ENCODE measurements around the gene GORASP2.

GORASP2 gene

DNA sequence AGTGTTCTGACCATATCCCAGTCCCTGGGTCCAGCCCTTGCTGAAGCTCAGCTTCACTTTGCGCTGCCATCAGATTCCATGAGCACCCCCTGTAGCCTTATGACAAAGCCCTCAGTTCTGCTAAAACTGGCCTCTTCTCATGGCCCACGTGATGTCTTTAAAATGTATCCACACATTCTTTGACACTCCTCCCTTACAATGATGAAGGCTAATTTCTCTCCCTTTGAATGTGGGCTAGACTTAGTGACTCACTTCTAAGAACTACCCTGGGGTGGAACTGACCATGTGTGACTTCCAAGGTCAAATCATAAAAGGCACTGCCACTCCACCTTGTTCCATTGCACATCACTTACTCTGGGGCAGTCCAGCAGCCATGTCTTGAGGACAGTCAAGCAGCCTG is 45.4 kb upstream of the GORASP2 start (continued):
- no peak for TF ChIP-seq ZSCAN23 (tag by site-specific recombination; IDR thresholded peaks at IDR 0.05)
- TF ChIP-seq, protein P1, sequence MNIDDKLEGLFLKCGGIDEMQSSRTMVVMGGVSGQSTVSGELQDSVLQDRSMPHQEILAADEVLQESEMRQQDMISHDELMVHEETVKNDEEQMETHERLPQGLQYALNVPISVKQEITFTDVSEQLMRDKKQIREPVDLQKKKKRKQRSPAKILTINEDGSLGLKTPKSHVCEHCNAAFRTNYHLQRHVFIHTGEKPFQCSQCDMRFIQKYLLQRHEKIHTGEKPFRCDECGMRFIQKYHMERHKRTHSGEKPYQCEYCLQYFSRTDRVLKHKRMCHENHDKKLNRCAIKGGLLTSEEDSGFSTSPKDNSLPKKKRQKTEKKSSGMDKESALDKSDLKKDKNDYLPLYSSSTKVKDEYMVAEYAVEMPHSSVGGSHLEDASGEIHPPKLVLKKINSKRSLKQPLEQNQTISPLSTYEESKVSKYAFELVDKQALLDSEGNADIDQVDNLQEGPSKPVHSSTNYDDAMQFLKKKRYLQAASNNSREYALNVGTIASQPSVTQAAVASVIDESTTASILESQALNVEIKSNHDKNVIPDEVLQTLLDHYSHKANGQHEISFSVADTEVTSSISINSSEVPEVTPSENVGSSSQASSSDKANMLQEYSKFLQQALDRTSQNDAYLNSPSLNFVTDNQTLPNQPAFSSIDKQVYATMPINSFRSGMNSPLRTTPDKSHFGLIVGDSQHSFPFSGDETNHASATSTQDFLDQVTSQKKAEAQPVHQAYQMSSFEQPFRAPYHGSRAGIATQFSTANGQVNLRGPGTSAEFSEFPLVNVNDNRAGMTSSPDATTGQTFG (tag by site-specific recombination; IDR thresholded peaks at IDR 0.05; ENCODE audit: borderline replicate concordance) = no peak
- TF ChIP-seq ZBTB20 (tag by site-specific recombination; IDR thresholded peaks at IDR 0.05) = no peak
- TF ChIP-seq ZNF133 (tag by site-specific recombination; IDR thresholded peaks at IDR 0.05) = no peak
- TF ChIP-seq ZNF621 (tag by site-specific recombination; IDR thresholded peaks at IDR 0.05) = no peak

DNA sequence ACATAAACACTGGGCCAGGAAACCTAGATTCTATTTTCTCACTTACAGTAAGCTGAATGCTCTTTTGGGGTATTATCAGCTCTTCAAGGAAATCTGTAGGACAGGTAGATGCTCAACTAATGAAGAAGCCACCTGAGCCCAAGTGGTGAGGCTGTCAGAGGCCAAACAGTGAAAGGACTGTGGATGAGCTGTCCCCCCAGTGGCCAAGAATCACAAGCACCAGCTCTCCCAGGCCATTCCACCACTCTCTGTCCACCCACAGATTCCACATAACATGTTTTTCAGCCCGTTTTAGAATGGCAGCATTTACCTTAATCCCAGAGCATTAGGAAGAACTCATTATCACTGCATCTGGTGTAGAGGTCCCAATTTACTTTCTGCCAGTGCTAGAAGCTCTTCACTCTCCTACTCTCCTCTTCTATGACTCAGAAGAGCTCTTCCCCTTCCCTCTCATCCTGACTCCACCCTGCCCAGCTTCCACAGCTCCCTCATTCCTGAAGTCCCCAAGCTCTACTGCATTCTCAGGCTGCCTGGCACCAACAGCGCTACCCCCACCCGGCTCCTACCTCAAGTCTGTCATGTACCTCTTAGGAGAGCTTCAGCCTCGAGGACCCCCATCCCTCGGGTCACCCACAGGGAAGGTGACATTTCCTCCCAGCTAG is 43.8 kb upstream of the GORASP2 start:
- Histone ChIP-seq H3K9me3 (ENCODE audit: control insufficient read depth, insufficient read depth, low read depth, low read length) (no peaks in the 10 kb centered on the region), H3K27ac (ENCODE audit: extremely low read depth, low read depth, low read length) (no peak overlapping the region), H3K4me1 (ENCODE audit: control insufficient read depth, insufficient read depth, low read length) (no peaks in the 10 kb centered on the region), H3K36me3 (ENCODE audit: control insufficient read depth in 2 of 2, insufficient read depth in 1 of 2, low read length in 2 of 2) (no peaks in the 10 kb centered on the region), H3K4me3 (ENCODE audit: low read depth, low read length) (no peak overlapping the region)
- POLR2A ChIA-PET = interaction anchor here (0.6 to 1.0 kb wide), 2 partner anchors 9 to 18 kb away, joined by 4 to 8 read pairs; no protein-coding TSS in a partner anchor
- CTCF ChIA-PET = interaction anchor here (0.5 to 2.9 kb wide), 6 partner anchors 8 to 477 kb away, joined by 3 to 14 read pairs (median 3); no protein-coding TSS in a partner anchor
- TF ChIP-seq ZNF184 (tag by site-specific recombination; IDR thresholded peaks at IDR 0.05) (no peak), HOXD13 (CRISPR knock-in tag; IDR thresholded peaks at IDR 0.05; ENCODE audit: borderline replicate concordance) (no peak), ZNF664 (tag by site-specific recombination; IDR thresholded peaks at IDR 0.05) (no peak), ZNF391 (tag by site-specific recombination; IDR thresholded peaks at IDR 0.05; ENCODE audit: borderline replicate concordance, low read depth) (no peak), ZNF555 (tag by site-specific recombination; conservative IDR thresholded peaks at IDR 0.05) (no peak), ZNF157 (tag by site-specific recombination; IDR thresholded peaks at IDR 0.05) (no peak), SETDB1 (IDR thresholded peaks at IDR 0.05; ENCODE audit: insufficient read length, low read length) (no peak), ZNF354C (tag by site-specific recombination; IDR thresholded peaks at IDR 0.05; ENCODE audit: borderline replicate concordance, low read depth) (no peak), REPIN1 (tag by site-specific recombination; IDR thresholded peaks at IDR 0.05; ENCODE audit: low read depth) (no peak), ZNF621 (tag by site-specific recombination; IDR thresholded peaks at IDR 0.05) (no peak), SALL2 (tag by site-specific recombination; IDR thresholded peaks at IDR 0.05; ENCODE audit: borderline replicate concordance) (no peak), ZNF510 (tag by site-specific recombination; IDR thresholded peaks at IDR 0.05; ENCODE audit: insufficient replicate concordance) (no peak)
- TF ChIP-seq, protein P2, sequence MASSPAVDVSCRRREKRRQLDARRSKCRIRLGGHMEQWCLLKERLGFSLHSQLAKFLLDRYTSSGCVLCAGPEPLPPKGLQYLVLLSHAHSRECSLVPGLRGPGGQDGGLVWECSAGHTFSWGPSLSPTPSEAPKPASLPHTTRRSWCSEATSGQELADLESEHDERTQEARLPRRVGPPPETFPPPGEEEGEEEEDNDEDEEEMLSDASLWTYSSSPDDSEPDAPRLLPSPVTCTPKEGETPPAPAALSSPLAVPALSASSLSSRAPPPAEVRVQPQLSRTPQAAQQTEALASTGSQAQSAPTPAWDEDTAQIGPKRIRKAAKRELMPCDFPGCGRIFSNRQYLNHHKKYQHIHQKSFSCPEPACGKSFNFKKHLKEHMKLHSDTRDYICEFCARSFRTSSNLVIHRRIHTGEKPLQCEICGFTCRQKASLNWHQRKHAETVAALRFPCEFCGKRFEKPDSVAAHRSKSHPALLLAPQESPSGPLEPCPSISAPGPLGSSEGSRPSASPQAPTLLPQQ (tag by site-specific recombination; IDR thresholded peaks at IDR 0.05) = no peak

DNA sequence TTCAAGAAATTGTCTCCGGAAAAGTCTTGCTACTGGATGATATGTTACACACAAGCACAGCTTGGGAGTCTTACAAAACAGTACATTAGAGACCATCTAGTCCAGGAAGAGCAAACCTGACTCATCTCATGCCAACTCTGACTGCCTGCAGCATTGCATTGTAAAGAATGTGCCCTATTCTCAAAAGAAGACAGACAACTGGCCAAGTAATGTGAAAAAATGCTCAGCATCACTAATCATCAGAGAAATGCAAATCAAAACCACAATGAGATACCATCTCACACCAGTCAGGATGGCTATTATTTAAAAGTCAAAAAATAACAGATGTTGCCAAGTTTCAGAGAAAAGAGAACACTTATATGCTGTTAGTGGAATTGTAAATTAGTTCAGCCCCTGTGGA is 42.7 kb upstream of the GORASP2 start:
- H3K4me1 ChIP-seq (ENCODE audit: control insufficient read depth, insufficient read depth, low read length) = no peaks in the 10 kb centered on the region
- H3K9me3 ChIP-seq (ENCODE audit: control insufficient read depth, insufficient read depth, low read depth, low read length) = no peaks in the 10 kb centered on the region
- ChIA-PET POLR2A (no interaction called here), CTCF (interaction anchor here (1.5 to 1.8 kb wide), 2 partner anchors 9 to 13 kb away, joined by 3 to 6 read pairs; no protein-coding TSS in a partner anchor)
- H3K4me3 ChIP-seq (ENCODE audit: low read depth, low read length) = no peak overlapping the region
- no peaks in the 10 kb centered on the region for H3K36me3 ChIP-seq (ENCODE audit: control insufficient read depth in 2 of 2, insufficient read depth in 1 of 2, low read length in 2 of 2)
- no peak overlapping the region for H3K27ac ChIP-seq (ENCODE audit: extremely low read depth, low read depth, low read length)
- TF ChIP-seq ZNF19 (tag by site-specific recombination; IDR thresholded peaks at IDR 0.05; ENCODE audit: low read depth) = no peak
- TF ChIP-seq ZNF701 (tag by site-specific recombination; IDR thresholded peaks at IDR 0.05) = no peak
- TF ChIP-seq ZNF324 (tag by site-specific recombination; IDR thresholded peaks at IDR 0.05) = no peak
- TF ChIP-seq ZEB2 (tag by site-specific recombination; IDR thresholded peaks at IDR 0.05) = no peak
- no peak for TF ChIP-seq KLF9 (tag by site-specific recombination; IDR thresholded peaks at IDR 0.05; ENCODE audit: low read depth)
- TF ChIP-seq FEZF1 (tag by site-specific recombination; IDR thresholded peaks at IDR 0.05) = no peak
- TF ChIP-seq ZNF174 (tag by site-specific recombination; IDR thresholded peaks at IDR 0.05) = no peak
- TF ChIP-seq SCRT1 (tag by site-specific recombination; IDR thresholded peaks at IDR 0.05; ENCODE audit: borderline replicate concordance) = no peak
- TF ChIP-seq PRDM1 (tag by site-specific recombination; IDR thresholded peaks at IDR 0.05) = no peak
- TF ChIP-seq GFI1B (tag by site-specific recombination; IDR thresholded peaks at IDR 0.05) = no peak
- no peak for TF ChIP-seq ZNF571 (tag by site-specific recombination; IDR thresholded peaks at IDR 0.05)
- no peak for TF ChIP-seq ZFP41 (tag by site-specific recombination; IDR thresholded peaks at IDR 0.05; ENCODE audit: borderline replicate concordance)
